ENCODE results near the gene LYPD6. TPM values are rescaled to one million over a fixed set of nuclear protein-coding genes. Genes with fewer than 3 reads are reported as not detected.

The LYPD6 gene
- total and polyA plus RNA-seq, 2 experiments from 2014 or later: 2.3 to 3.9 TPM

DNA sequence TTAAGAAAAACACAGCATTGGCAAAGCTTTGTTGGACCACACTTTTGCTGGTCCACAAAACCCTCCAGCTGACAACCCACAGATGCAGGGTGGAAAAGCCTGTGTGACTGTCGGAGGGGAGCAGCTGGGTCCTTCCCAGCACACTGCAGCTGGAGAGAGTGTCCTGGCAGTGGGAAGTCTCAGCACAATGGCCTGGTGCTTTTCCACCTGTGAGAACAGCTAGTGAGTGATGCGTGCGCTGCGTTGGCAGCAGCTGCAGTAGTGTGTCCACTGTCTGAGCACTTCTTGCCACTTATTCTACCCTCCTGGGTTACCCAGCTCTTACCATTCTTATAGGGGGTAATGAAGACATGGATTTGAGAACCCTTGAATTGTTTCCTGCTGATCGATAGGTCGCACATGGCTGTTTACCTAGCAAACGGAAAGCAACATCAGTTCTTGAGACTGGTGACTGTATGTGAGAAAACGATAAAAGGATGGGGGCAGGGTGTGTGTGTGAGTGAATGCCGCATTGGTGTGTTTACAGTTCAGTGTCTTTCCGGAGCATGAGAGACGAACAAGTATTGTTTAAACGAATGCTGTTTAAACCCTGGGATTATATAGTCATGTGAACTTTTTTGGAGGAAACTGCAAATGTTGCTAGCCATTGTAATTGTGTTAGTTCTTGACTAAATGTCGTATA, 69.7 kb downstream of the LYPD6 start:
- no peak overlapping the region for H3K4me2 ChIP-seq (ENCODE audit: unreplicated experiment)
- H3K9me2 ChIP-seq (ENCODE audit: insufficient read depth): no peaks in the 10 kb centered on the region
- H3K9me3 ChIP-seq (ENCODE audit: low read depth): no peaks in the 10 kb centered on the region
- H3K4me1 ChIP-seq (ENCODE audit: insufficient read depth): no peaks in the 10 kb centered on the region
- H3K27me3 ChIP-seq (replicated peaks; ENCODE audit: insufficient read depth): no peaks in the 10 kb centered on the region
- H4K20me1 ChIP-seq (ENCODE audit: insufficient read depth): no peaks in the 10 kb centered on the region
- WGBS, 2 experiments (ENCODE audit: low coverage in 1 of 2, low lambda C conversion rate in 2 of 2, missing lambda C conversion rate in 2 of 2): 88 to 94% methylated on average over 13 of the region's 13 CpGs
- no peak overlapping the region for H3K9ac ChIP-seq
- no peak overlapping the region for H3K4me3 ChIP-seq
- DNase-seq: no peak
- H3K36me3 ChIP-seq (ENCODE audit: low read depth): no peaks in the 10 kb centered on the region
- TF ChIP-seq EZH2 (IDR thresholded peaks at IDR 0.05; ENCODE audit: insufficient read depth, poor library complexity, severe bottlenecking) (no peak), EZH2phosphoT487 (IDR thresholded peaks at IDR 0.05; ENCODE audit: insufficient read depth, low read depth) (no peak)
- no peak overlapping the region for H3K27ac ChIP-seq
- H3F3A ChIP-seq (ENCODE audit: insufficient read depth): no peaks in the 10 kb centered on the region
- H2AFZ ChIP-seq: no peak overlapping the region
- in situ Hi-C loops (cut with MboI): no loop called here
- H3K79me2 ChIP-seq (ENCODE audit: insufficient read depth): no peaks in the 10 kb centered on the region

DNA sequence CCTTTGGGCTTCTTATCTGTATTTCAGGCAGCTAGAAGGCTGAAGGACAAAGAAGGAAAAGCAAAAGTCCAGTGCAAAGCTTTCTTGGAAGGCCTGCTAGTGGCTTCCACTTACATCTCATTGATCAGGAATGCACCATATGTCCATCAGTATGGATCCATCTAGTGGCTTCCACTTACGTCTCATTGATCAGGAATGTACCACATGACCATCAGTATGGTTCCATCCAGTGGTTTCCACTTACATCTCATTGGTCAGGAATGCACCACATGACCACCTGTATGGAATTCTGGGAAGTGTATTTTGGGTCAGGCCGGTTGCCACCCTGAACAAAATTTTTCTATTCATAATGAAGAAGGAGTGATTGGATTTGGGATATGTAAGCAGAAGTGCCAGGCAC, 70.6 kb downstream of the LYPD6 start:
- in situ Hi-C loops (cut with MboI): no loop called here
- Histone ChIP-seq H3K4me3 (no peak overlapping the region), H3K4me2 (ENCODE audit: unreplicated experiment) (no peak overlapping the region), H2AFZ (no peak overlapping the region), H4K20me1 (ENCODE audit: insufficient read depth) (no peaks in the 10 kb centered on the region), H3K27ac (no peak overlapping the region), H3K27me3 (replicated peaks; ENCODE audit: insufficient read depth) (no peaks in the 10 kb centered on the region), H3K9ac (no peak overlapping the region), H3F3A (ENCODE audit: insufficient read depth) (no peaks in the 10 kb centered on the region), H3K9me3 (ENCODE audit: low read depth) (no peaks in the 10 kb centered on the region), H3K9me2 (ENCODE audit: insufficient read depth) (no peaks in the 10 kb centered on the region), H3K4me1 (ENCODE audit: insufficient read depth) (no peaks in the 10 kb centered on the region), H3K79me2 (ENCODE audit: insufficient read depth) (no peaks in the 10 kb centered on the region), H3K36me3 (ENCODE audit: low read depth) (no peaks in the 10 kb centered on the region)
- 86 to 89% methylated on average over 2 of the region's 2 CpGs for WGBS, 2 experiments (ENCODE audit: low coverage in 1 of 2, low lambda C conversion rate in 2 of 2, missing lambda C conversion rate in 2 of 2)
- TF ChIP-seq EZH2 (IDR thresholded peaks at IDR 0.05; ENCODE audit: insufficient read depth, poor library complexity, severe bottlenecking): no peak
- no peak for TF ChIP-seq EZH2phosphoT487 (IDR thresholded peaks at IDR 0.05; ENCODE audit: insufficient read depth, low read depth)
- peak; percentile 26 for DNase-seq

DNA sequence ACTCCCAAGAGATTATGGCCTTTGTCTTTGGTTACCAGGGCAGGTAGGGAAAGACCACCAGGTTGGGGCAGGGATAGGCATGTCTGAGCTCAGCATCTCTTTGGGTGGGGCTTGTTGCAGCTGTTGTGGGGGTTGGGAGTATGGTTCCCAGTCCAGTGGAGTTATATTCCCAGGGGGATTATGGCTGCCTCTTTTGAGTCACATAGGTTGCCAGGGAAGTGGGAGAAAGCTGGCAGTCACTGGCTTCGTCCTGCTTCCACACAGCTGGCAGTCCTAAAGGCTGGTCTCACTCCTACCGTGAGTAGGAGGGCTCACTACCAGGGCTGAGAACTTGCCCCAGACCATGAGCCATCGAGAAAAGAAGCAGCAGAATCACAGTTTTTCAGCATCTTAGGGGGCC, 79.1 kb downstream of the LYPD6 start:
- Histone ChIP-seq H3K79me2 (ENCODE audit: insufficient read depth) (no peaks in the 10 kb centered on the region), H3K9me2 (ENCODE audit: insufficient read depth) (no peaks in the 10 kb centered on the region), H2AFZ (no peak overlapping the region), H3K4me2 (ENCODE audit: unreplicated experiment) (no peak overlapping the region), H3K4me1 (ENCODE audit: insufficient read depth) (peaks cover 10% of the 10 kb centered on the region; the same call in 1 of the 2 replicates), H4K20me1 (ENCODE audit: insufficient read depth) (no peaks in the 10 kb centered on the region), H3K9ac (no peak overlapping the region), H3K27ac (no peak overlapping the region), H3K9me3 (ENCODE audit: low read depth) (no peaks in the 10 kb centered on the region), H3F3A (ENCODE audit: insufficient read depth) (peaks cover 16% of the 10 kb centered on the region; the same call in 1 of the 2 replicates), H3K27me3 (replicated peaks; ENCODE audit: insufficient read depth) (no peaks in the 10 kb centered on the region), H3K36me3 (ENCODE audit: low read depth) (no peaks in the 10 kb centered on the region), H3K4me3 (no peak overlapping the region)
- TF ChIP-seq EZH2 (IDR thresholded peaks at IDR 0.05; ENCODE audit: insufficient read depth, poor library complexity, severe bottlenecking): no peak
- no peak for TF ChIP-seq EZH2phosphoT487 (IDR thresholded peaks at IDR 0.05; ENCODE audit: insufficient read depth, low read depth)
- 74 to 88% methylated on average over 3 of the region's 3 CpGs for WGBS, 2 experiments (ENCODE audit: low coverage in 1 of 2, low lambda C conversion rate in 2 of 2, missing lambda C conversion rate in 2 of 2)
- in situ Hi-C loops (cut with MboI): no loop called here
- DNase-seq: no peak

DNA sequence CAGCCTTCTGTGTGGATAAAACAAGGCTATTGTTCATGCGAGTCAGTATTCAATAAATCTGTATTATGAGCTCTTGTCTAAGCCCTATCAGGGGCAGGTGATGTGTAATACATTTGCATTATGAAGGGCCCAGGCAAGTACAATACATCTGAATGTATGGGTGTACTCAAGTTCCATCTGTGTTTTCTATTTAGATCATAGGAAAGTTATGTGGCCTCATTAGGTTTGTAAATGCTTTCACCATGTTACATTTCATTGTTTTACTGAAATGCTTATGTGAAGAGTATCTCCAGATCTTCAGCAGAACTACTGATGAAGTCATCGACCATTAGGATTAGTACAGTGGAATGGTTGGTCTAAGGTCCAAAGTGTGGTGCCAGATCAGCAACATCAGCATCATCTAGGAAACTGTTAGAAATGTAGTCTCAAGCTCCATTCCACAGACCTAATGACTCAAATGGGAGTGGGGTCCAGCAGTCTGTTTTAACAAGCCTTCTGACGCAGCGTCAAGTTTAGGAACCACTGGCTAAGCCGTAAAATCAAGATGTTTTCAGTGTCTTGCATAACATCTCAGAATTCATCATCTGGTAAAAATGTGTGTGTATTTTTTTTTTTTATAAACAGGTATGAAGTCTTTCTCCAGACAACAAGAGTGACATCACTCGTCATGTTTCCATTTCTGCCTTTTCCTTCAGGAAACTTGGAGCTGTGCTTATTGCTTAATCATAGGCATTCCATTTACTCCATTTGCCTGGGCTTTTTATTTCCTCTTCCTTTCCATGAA, 80.5 kb downstream of the LYPD6 start:
- 0 out of 2 replicates have a peak overlapping the region, but pooled peaks have one; percentile 10 for H3K4me3 ChIP-seq
- peak; percentile 87 for DNase-seq
- no peaks in the 10 kb centered on the region for H3K27me3 ChIP-seq (replicated peaks; ENCODE audit: insufficient read depth)
- H3K4me1 ChIP-seq (ENCODE audit: insufficient read depth): peaks cover 10% of the 10 kb centered on the region; the same call in 1 of the 2 replicates
- H3K9ac ChIP-seq: no peak overlapping the region
- no peaks in the 10 kb centered on the region for H3K36me3 ChIP-seq (ENCODE audit: low read depth)
- H4K20me1 ChIP-seq (ENCODE audit: insufficient read depth): no peaks in the 10 kb centered on the region
- in situ Hi-C loops (cut with MboI): no loop called here
- no peak for TF ChIP-seq EZH2 (IDR thresholded peaks at IDR 0.05; ENCODE audit: insufficient read depth, poor library complexity, severe bottlenecking)
- TF ChIP-seq EZH2phosphoT487 (IDR thresholded peaks at IDR 0.05; ENCODE audit: insufficient read depth, low read depth): no peak
- no peaks in the 10 kb centered on the region for H3K9me3 ChIP-seq (ENCODE audit: low read depth)
- WGBS, 2 experiments (ENCODE audit: low coverage in 1 of 2, low lambda C conversion rate in 2 of 2, missing lambda C conversion rate in 2 of 2): 36 to 39% methylated on average over 6 of the region's 6 CpGs
- no peak overlapping the region for H2AFZ ChIP-seq
- H3K9me2 ChIP-seq (ENCODE audit: insufficient read depth): no peaks in the 10 kb centered on the region
- H3K4me2 ChIP-seq (ENCODE audit: unreplicated experiment): peak overlapping the region; percentile 43
- H3K27ac ChIP-seq: peak overlapping the region; percentile 36
- H3K79me2 ChIP-seq (ENCODE audit: insufficient read depth): no peaks in the 10 kb centered on the region
- peaks cover 16% of the 10 kb centered on the region; the same call in 1 of the 2 replicates for H3F3A ChIP-seq (ENCODE audit: insufficient read depth)

All from GM23248 (cell line).